Measurements from ENCODE around the gene RDH12.

DNA sequence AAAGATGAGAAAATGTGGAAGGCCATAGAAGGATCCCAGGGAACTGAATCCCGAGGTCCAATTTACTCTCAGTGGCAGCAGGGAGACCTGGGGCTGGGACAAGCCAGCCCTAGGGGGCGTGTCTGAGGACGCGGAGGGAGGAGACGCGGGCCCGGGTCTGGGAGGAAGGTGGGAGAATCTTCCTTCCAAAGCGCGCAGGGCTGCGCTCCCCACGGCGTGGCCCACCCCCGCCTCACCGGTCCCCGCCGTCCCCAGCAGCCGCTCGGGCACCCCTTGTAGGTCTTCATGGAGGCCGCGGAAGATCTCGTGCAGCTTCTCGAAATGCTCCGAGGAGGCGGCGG lies 27.6 kb upstream of the RDH12 start:
- TF ChIP-seq POLR2A (IDR thresholded peaks at IDR 0.05; ENCODE audit: low read depth, low read length) (no peak), POLR2AphosphoS5 (IDR thresholded peaks at IDR 0.05; ENCODE audit: insufficient read depth, low read depth, low read length) (no peak), EZH2 (IDR thresholded peaks at IDR 0.05; ENCODE audit: borderline replicate concordance, low read depth, low read length, severe bottlenecking) (no peak), GATA2 (IDR thresholded peaks at IDR 0.05; ENCODE audit: insufficient read depth, insufficient read length, low read depth, low read length) (no peak), FOS (IDR thresholded peaks at IDR 0.05; ENCODE audit: borderline replicate concordance, insufficient read depth, low read length) (no peak), MYC (IDR thresholded peaks at IDR 0.05; ENCODE audit: low read depth, low read length) (no peak)
- TF ChIP-seq, protein P1, sequence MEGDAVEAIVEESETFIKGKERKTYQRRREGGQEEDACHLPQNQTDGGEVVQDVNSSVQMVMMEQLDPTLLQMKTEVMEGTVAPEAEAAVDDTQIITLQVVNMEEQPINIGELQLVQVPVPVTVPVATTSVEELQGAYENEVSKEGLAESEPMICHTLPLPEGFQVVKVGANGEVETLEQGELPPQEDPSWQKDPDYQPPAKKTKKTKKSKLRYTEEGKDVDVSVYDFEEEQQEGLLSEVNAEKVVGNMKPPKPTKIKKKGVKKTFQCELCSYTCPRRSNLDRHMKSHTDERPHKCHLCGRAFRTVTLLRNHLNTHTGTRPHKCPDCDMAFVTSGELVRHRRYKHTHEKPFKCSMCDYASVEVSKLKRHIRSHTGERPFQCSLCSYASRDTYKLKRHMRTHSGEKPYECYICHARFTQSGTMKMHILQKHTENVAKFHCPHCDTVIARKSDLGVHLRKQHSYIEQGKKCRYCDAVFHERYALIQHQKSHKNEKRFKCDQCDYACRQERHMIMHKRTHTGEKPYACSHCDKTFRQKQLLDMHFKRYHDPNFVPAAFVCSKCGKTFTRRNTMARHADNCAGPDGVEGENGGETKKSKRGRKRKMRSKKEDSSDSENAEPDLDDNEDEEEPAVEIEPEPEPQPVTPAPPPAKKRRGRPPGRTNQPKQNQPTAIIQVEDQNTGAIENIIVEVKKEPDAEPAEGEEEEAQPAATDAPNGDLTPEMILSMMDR (IDR thresholded peaks at IDR 0.05; ENCODE audit: extremely low read depth in 1 of 2, insufficient read depth in 1 of 2, low read depth in 1 of 2, low read length in 2 of 2) = no peak
- TF ChIP-seq, protein P2, sequence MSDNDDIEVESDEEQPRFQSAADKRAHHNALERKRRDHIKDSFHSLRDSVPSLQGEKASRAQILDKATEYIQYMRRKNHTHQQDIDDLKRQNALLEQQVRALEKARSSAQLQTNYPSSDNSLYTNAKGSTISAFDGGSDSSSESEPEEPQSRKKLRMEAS (IDR thresholded peaks at IDR 0.05; ENCODE audit: insufficient read depth, insufficient read length) = no peak
